ENCODE results near the gene RDH8. TPM values are rescaled to one million over a fixed set of nuclear protein-coding genes. Genes with fewer than 3 reads are reported as not detected.

The RDH8 gene
- total and polyA plus RNA-seq, 2 donors (not counting 3 experiments of a cell fraction or from before 2014, with no cell fraction given), result not detected

DNA sequence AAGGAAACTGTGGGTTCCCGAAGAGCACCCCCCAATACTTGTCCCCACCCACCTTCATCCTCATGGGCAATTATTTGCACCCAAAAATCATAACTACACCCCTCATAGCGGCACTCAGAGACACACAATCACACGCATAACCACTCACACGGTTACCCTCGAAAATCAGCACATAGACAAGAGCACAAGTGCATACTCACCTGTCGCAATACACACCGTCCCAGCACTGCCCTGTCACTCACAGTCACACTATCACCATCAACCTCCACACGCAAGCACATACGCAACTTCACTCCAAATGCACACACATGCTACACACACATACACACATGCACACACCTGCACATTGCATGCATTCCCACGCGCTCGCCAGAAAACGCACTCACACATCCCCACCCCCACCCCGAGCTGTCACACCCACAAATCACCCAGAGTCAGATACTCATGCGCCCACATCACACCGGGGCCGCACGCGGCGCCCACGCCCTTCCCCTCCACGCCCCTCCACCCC, 3.5 kb upstream of the RDH8 start:
- dilution Hi-C loops (cut with MboI; ENCODE audit: extremely low pct_ligation_motif_present, low sequenced_read_pairs) (no loop called here), intact Hi-C loops (cut with micrococcal nuclease) (no loop called here)

More for the DNA sequence above, 3.5 kb upstream of the RDH8 start:
- no peaks in the 10 kb centered on the region for H4K20me1 ChIP-seq (replicated peaks; ENCODE audit: control insufficient read depth, extremely low read depth, insufficient read depth, low read length)
- H3K27me3 ChIP-seq (ENCODE audit: control insufficient read depth in 2 of 2, insufficient read depth in 2 of 2, low read length in 2 of 2), result peaks cover 2 to 3% of the 10 kb centered on the region in 2 experiments
- no peaks in the 10 kb centered on the region for H3K9me3 ChIP-seq (replicated peaks; ENCODE audit: control insufficient read depth, insufficient read depth, low read length)
- H3K9me1 ChIP-seq (replicated peaks; ENCODE audit: control insufficient read depth, extremely low read depth, insufficient read depth, low read length), result no peaks in the 10 kb centered on the region
- ChIA-PET CTCF (interaction anchor here (1.1 to 1.9 kb wide), 3 partner anchors 10 to 249 kb away, joined by 3 to 18 read pairs (median 6); no protein-coding TSS in a partner anchor), POLR2A (no interaction called here)
- BruUV-seq (replicated peaks), result no TSS peak
- no peak overlapping the region for H2AFZ ChIP-seq (ENCODE audit: low read depth, low read length)
- FAIRE-seq (no peak), DNase-seq (ENCODE audit: low read depth, low spot score) (no peak)
- H3K4me1 ChIP-seq (ENCODE audit: control insufficient read depth, extremely low read depth, insufficient read depth, low read length), result peaks cover 4% of the 10 kb centered on the region
- H3K36me3 ChIP-seq (ENCODE audit: control insufficient read depth in 2 of 2, extremely low read depth in 1 of 2, insufficient read depth in 2 of 2, low read length in 2 of 2), result no peaks in the 10 kb centered on the region
- no peak overlapping the region for H3K9ac ChIP-seq (replicated peaks; ENCODE audit: extremely low read depth, insufficient read depth, low read length)
- H3K4me3 ChIP-seq (replicated peaks in 1 of 3; ENCODE audit: insufficient read depth in 1 of 3, low read depth in 1 of 3, low read length in 3 of 3), result no peak overlapping the region
- no peak overlapping the region for H3K4me2 ChIP-seq (ENCODE audit: insufficient read depth, low read length)
- H3K79me2 ChIP-seq (ENCODE audit: control insufficient read depth, insufficient read depth, low read length), result no peaks in the 10 kb centered on the region
- TF ChIP-seq POLR2AphosphoS5 (IDR thresholded peaks at IDR 0.05; ENCODE audit: insufficient read depth, low read depth, low read length), result no peak
- TF ChIP-seq FOS (IDR thresholded peaks at IDR 0.05; ENCODE audit: borderline replicate concordance, insufficient read depth, low read length), result no peak
- TF ChIP-seq MYC (IDR thresholded peaks at IDR 0.05; ENCODE audit: low read depth, low read length), result no peak
- no peak for TF ChIP-seq JUN (IDR thresholded peaks at IDR 0.05; ENCODE audit: borderline replicate concordance, insufficient read depth, insufficient read length, low read depth)
- TF ChIP-seq GATA2 (IDR thresholded peaks at IDR 0.05; ENCODE audit: insufficient read depth, insufficient read length, low read depth, low read length), result no peak
- TF ChIP-seq, protein P1, sequence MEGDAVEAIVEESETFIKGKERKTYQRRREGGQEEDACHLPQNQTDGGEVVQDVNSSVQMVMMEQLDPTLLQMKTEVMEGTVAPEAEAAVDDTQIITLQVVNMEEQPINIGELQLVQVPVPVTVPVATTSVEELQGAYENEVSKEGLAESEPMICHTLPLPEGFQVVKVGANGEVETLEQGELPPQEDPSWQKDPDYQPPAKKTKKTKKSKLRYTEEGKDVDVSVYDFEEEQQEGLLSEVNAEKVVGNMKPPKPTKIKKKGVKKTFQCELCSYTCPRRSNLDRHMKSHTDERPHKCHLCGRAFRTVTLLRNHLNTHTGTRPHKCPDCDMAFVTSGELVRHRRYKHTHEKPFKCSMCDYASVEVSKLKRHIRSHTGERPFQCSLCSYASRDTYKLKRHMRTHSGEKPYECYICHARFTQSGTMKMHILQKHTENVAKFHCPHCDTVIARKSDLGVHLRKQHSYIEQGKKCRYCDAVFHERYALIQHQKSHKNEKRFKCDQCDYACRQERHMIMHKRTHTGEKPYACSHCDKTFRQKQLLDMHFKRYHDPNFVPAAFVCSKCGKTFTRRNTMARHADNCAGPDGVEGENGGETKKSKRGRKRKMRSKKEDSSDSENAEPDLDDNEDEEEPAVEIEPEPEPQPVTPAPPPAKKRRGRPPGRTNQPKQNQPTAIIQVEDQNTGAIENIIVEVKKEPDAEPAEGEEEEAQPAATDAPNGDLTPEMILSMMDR (IDR thresholded peaks at IDR 0.05; ENCODE audit: extremely low read depth in 1 of 2, insufficient read depth in 1 of 2, low read depth in 1 of 2, low read length in 2 of 2), result no peak
- no peak for TF ChIP-seq POLR2A (IDR thresholded peaks at IDR 0.05; ENCODE audit: low read depth, low read length)
- TF ChIP-seq, protein P2, sequence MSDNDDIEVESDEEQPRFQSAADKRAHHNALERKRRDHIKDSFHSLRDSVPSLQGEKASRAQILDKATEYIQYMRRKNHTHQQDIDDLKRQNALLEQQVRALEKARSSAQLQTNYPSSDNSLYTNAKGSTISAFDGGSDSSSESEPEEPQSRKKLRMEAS (IDR thresholded peaks at IDR 0.05; ENCODE audit: insufficient read depth, insufficient read length), result no peak
- no peak for TF ChIP-seq EZH2 (IDR thresholded peaks at IDR 0.05; ENCODE audit: borderline replicate concordance, low read depth, low read length, severe bottlenecking)
- H3K27ac ChIP-seq (ENCODE audit: insufficient read depth, low read depth, low read length), result no peak overlapping the region

Measured in endothelial cell of umbilical vein (primary cell).